WTC11 (cell line): ENCODE results near the gene KCNG3.

Experiments used
- E2F5 ChIP-seq: sonication (generic); formaldehyde crosslinking; IDR thresholded peaks from 2 replicates; pipeline ENCODE4 v1.8.1; 2022; ENCODE audit warnings: mild to moderate bottlenecking, moderate library complexity, missing genetic modification reagents
- ZBTB43 ChIP-seq: sonication (generic); formaldehyde crosslinking; IDR thresholded peaks from 2 replicates; pipeline ENCODE4 v1.8.1; 2023; ENCODE audit warnings: mild to moderate bottlenecking, missing genetic modification reagents

- TF ChIP-seq ZBTB43 (no peak), E2F5 (CRISPR knock-in tag) (no peak)
Measured at GRCh38 chr2:42421601-42422239, 72.1 kb downstream of the KCNG3 start.
